Stimulated activated CD4-positive, alpha-beta T cell treated with anti-CD3 and anti-CD28 coated beads, Interleukin-2, amount 100 ng/mL, for 4 hours (primary cell): ENCODE data around the gene ST8SIA3.
"Not testable (repeated sequence)": the region's sequence is repeated elsewhere in the genome, so short reads cannot be mapped to it uniquely, and the experiment has no call there.

Experiments
- DNase-seq: peaks from one replicate; pipeline ENCODE4 v3.0.0-alpha.2; 2020; ENCODE audit warnings: low read depth

The ST8SIA3 gene

DNA sequence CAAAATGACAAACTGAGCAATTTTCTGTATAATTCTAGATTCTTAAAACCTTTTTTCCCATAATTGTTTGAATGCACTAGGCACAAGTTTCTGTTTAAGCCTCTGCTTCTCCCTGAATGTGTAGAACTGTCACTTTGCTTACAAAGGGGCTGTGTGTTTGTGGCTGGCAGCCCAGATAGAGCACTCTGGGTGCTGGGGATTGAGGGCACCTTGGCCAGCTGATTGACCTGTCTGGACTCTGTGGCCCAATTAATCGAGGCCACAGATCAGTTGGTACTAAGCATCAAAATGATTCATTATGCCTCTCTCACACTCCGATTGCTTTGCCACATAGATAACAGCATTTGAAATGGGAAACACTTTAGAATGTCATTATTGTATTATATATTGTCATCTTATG, 12.1 kb downstream of the ST8SIA3 start:
- no peak for DNase-seq

- no peak for DNase-seq
Measured at GRCh38 chr18:57366528-57367081, 14.2 kb downstream of the ST8SIA3 start.

- DNase-seq, result no peak
Measured at GRCh38 chr18:57372444-57372843, 20.1 kb downstream of the ST8SIA3 start.

GRCh38 chr18:57373017-57373416, 20.7 kb downstream of the ST8SIA3 start:
- no peak for DNase-seq

- no peak for DNase-seq
Measured at GRCh38 chr18:57376503-57376902, 24.1 kb downstream of the ST8SIA3 start.

DNA sequence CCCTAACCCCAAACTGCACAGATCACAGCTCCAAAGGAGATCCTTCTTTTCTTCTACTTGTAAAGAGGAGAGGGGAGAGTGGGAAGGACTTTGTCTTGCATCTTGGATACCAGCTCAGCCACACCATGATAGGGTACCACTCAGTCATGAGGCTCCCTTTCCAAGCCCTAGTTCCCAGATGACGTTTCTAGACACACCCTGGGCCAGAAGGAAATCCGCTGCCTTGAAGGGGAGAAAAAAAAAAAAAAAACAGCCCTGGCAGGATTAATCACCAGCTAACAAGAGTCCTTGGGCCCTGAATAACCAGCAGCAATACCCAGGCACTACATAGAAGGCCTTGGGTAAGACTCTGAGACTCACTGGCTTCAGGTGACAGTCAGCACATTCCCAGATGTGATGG, 36.9 kb downstream of the ST8SIA3 start:
- DNase-seq, result no peak

GRCh38 chr18:57390044-57390443, 37.7 kb downstream of the ST8SIA3 start:
- no peak for DNase-seq

DNA sequence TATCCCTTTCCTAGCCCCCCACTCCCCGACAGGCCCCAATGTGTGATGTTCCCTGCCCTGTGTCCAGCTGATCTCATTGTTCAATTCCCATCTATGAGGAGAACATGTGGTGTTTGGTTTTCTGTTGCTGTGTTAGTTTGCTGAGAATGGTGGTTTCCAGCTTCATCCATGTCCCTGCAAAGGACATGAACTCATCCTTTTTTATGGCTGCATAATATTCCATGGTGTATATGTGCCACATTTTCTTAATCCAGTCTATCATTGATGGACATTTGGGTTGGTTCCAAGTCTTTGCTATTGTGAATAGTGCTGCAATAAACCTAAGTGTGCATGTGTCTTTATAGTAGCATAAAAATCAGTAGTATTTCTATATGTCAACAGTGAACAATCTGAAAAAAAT, 42.4 kb downstream of the ST8SIA3 start:
- DNase-seq, result not testable (repeated sequence)

- DNase-seq, result not testable (repeated sequence)
Measured at GRCh38 chr18:57396831-57397230, 44.5 kb downstream of the ST8SIA3 start.

DNA sequence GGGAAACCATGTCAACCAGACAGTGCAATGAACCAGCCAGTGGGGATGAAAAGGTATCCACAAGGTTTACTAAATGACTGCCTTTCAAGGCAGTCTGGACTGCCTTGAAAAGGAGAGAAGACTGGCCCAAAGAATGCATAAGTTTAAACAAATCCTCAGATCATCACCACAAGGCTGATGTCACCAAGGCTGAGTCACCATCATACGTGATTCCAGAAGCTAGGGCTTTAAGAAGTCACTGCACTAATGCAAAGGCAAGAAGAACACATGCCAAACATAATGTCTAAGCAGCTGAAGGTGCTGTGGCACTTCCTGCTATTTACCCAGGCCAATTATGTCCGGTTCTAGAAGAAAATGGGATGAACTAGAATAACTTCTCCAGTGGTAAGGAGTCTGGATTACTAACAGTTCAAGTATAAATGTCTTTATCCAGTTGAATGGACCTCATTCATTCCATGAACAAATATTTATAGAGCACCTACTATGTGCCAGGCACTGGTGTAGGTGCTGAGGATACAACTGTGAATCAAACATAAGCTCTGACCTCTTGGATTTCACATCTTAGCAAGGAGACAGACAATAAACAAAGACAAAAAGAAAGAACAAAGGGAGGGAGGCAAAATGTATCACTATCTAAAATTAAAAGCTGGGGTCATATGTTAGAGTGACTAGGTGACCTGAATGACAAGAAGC, 45.2 kb downstream of the ST8SIA3 start:
- DNase-seq, result no peak

DNA sequence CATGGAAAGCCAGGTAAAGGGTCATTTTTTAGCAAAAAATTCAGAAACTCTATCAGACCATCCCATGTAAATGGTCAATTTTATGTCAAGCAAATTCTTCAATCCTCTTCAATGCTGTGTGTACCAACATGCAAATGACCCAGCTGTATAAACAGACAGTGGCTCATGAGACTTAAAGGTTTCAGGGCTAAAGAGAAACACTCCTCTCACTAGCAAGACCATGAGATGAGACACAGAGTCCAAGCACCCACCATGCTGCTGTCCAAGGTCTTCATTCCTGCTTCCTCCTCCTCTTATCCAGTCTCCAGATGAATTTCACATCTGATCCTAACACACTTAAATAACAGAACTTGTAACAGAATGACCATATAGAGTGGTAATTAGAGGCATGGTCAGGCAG, 52.0 kb downstream of the ST8SIA3 start:
- no peak for DNase-seq

DNA sequence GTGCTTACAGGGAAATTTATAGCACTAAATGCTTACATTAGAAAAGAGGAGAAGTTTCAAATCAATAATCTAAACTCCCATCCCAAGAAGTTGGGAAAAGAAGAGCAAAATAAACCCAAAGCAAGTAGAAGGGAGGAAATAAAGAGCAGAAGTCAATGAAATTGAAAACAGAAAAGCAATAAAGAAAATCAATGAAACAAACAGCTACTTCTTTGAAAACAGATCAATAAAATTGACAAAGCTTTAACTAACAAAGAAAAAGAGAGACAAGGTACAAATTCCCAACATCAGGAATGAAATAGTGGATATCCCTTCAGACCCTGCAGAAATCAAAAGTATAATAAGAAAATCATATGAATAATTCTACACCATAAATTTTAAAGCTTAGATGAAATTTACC, 57.3 kb downstream of the ST8SIA3 start:
- DNase-seq, result no peak

- no peak for DNase-seq
Measured at GRCh38 chr18:57410749-57411148, 58.4 kb downstream of the ST8SIA3 start.

DNA sequence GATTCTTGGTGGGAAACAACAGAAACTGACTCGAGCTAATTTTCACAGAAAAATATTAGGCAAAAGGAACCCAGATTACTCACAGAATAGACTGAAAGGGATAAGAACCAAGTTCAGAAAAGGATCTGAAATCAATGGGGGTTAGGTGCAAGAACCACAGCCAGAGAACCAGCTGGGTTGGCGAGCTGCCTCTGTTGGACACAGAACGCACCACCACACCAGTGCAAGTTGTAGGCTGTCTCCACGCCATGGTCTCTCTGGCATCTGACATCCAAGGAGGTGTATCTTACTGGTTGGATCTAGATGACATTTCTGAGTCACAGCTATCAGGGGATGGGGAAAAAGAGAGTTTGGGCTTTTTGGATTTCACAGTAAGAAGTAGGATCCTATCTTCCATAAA, 64.2 kb downstream of the ST8SIA3 start:
- DNase-seq, result no peak
